Stimulated activated CD4-positive, alpha-beta T cell treated with anti-CD3 and anti-CD28 coated beads, Interleukin-4, amount 100 ng/mL, for 4 hours (primary cell): ENCODE results near the gene IFITM2.
A peak's percentile ranks its signal among the peaks of the same experiment; 100 is the strongest.
"Not testable (repeated sequence)": the region's sequence is repeated elsewhere in the genome, so short reads cannot be mapped to it uniquely, and the experiment has no call there.

Experiments
- DNase-seq, 2 experiments: peaks; one replicate each; pipeline ENCODE4 v3.0.0-alpha.2; 2020

The IFITM2 gene

GRCh38 chr11:293852-294661 is 13.6 kb upstream of the IFITM2 start:
- no peak for DNase-seq

- no peak for DNase-seq
Observed at GRCh38 chr11:294780-295179, 12.8 kb upstream of the IFITM2 start.

- DNase-seq, result no peak
Observed at GRCh38 chr11:295351-296170, 12.1 kb upstream of the IFITM2 start.

GRCh38 chr11:296171-297050 is 11.2 kb upstream of the IFITM2 start:
- no peak for DNase-seq

GRCh38 chr11:297051-297585 is 10.5 kb upstream of the IFITM2 start:
- no peak for DNase-seq

GRCh38 chr11:297586-298405 is 9.8 kb upstream of the IFITM2 start:
- DNase-seq, result peak in 1 of 2 experiments; percentile 47

- DNase-seq, result peak in 1 of 2 experiments; percentile 15
Observed at GRCh38 chr11:298406-299065, 9.1 kb upstream of the IFITM2 start.

GRCh38 chr11:299081-299891 is 8.3 kb upstream of the IFITM2 start, which contains the start of gene IFITM5:
TSS of gene IFITM5 (minus strand) at chr11:299526. CDS start at chr11:299490, 36 bp downstream.
- no peak for DNase-seq

- no peak for DNase-seq
Observed at GRCh38 chr11:299951-300735, 7.5 kb upstream of the IFITM2 start.

GRCh38 chr11:303363-303762 is 4.3 kb upstream of the IFITM2 start:
- no peak for DNase-seq

- DNase-seq, result no peak
Observed at GRCh38 chr11:304061-304506, 3.5 kb upstream of the IFITM2 start.

- peak in 1 of 2 experiments; percentile 57 for DNase-seq
Observed at GRCh38 chr11:304915-305843, 2.4 kb upstream of the IFITM2 start.

GRCh38 chr11:305844-306211 is 1.8 kb upstream of the IFITM2 start:
- no peak for DNase-seq

- DNase-seq, result no peak
Observed at GRCh38 chr11:306645-307371, 808 bp upstream of the IFITM2 start.

GRCh38 chr11:308740-309665 is 1.4 kb downstream of the IFITM2 start:
- DNase-seq, result not testable (repeated sequence)

GRCh38 chr11:309979-310572 is 2.5 kb downstream of the IFITM2 start:
- not testable (repeated sequence) for DNase-seq
